GM12873 (cell line): Measurements from ENCODE around the gene HCN3.
A peak's percentile ranks its signal among the peaks of the same experiment; 100 is the strongest.

Source experiments
- TF ChIP-seq, protein P1 (sequence below): IDR thresholded peaks from 2 replicates; pipeline ENCODE4 v1.5.1; 2012; ENCODE audit warnings: low read depth, mild to moderate bottlenecking, moderate library complexity, low read length, control low read depth; ENCODE audit not compliant: insufficient read depth; ENCODE audit errors: missing control alignments

HCN3 gene

DNA sequence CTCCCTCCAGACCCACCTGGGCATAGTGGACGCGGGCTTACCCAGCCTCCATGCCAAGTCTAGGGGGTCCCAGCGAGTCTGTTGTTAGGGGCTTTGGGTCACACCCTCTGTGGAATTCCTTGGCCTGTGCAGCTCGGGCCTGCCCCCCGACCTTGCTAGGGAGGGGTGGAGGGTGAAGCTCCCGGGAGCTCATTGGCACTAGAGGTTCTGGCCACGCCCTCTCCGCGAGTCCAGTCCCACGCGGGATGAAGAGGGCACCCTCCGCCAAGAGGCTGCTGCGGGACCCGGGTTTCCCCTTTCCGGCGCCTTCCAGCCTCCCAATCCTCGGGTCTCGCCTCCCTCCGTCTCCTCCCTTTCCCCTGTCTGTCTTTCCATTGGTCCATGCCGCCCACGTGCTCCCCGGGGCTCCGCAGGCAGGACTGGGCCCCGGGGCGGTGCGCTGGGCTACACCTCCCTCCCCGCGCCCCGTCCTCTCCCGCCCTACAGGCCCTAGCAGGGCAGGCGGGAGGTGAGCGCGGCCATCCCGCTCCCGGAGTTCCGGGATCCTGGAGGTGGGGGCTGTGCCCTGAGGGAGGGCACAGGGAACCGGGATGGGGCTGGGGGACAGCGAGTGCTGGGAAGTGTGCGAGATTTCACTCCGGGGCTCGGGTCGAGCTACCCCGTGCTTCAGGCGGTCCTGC lies 46.9 kb downstream of the HCN3 start:
- TF ChIP-seq, protein P1, sequence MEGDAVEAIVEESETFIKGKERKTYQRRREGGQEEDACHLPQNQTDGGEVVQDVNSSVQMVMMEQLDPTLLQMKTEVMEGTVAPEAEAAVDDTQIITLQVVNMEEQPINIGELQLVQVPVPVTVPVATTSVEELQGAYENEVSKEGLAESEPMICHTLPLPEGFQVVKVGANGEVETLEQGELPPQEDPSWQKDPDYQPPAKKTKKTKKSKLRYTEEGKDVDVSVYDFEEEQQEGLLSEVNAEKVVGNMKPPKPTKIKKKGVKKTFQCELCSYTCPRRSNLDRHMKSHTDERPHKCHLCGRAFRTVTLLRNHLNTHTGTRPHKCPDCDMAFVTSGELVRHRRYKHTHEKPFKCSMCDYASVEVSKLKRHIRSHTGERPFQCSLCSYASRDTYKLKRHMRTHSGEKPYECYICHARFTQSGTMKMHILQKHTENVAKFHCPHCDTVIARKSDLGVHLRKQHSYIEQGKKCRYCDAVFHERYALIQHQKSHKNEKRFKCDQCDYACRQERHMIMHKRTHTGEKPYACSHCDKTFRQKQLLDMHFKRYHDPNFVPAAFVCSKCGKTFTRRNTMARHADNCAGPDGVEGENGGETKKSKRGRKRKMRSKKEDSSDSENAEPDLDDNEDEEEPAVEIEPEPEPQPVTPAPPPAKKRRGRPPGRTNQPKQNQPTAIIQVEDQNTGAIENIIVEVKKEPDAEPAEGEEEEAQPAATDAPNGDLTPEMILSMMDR, result no peak

DNA sequence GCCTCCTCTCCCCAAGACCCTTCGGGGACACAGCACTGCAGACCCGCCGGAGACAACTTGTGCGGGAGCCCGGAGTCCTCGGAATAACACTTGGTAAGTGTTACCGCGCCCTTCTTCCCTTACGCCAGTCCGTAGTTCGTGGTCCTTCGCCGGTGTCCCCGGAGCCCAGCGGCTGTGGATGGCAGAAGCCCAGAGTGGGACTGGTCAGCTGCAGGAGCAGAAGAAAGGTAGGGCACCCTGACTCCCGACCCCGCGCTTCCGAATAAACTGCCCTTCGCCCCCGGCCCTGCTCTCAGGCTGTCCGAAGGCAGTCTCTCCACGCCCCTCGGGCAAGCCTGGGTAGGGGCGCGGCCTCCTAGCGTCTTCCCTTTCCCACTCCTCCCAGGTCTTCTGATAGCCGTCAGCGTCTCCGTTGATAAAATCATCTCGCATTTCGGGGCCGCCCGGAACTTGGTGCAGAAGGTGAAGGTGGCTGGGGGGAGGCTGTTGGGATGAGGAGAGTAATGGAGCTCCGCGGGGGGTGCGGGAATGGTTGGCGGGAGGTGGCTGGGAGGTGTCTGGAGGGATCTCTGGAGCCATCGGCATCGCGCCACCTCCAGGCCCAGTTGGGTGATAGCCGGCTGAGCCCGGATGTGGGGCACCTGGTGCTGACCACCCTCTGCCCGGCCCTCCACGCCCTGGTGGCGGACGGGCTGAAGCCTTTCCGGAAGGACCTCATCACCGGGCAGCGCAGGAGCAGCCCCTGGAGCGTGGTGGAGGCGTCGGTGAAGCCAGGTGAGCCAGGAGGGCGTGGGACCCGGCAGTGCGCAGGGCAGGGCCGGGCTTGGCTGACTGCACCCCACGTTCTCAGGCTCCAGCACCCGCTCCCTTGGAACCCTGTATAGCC lies 47.7 kb downstream of the HCN3 start:
- TF ChIP-seq, protein P1, result peak; percentile 55

DNA sequence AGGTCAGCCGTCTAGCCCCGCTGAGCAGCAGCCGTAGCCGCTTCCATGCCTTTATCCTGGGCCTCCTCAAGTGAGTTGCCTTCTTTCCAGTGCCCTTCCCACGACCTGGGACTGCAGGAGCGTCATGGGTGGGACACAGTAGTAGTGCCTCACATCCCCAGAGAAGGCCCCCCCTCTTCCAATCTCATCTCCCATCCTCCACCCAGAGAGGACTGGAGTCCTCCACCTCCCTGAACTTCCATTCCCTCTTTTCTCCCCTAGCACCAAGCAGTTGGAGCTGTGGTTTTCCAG lies 48.3 kb downstream of the HCN3 start:
- TF ChIP-seq, protein P1, result no peak

DNA sequence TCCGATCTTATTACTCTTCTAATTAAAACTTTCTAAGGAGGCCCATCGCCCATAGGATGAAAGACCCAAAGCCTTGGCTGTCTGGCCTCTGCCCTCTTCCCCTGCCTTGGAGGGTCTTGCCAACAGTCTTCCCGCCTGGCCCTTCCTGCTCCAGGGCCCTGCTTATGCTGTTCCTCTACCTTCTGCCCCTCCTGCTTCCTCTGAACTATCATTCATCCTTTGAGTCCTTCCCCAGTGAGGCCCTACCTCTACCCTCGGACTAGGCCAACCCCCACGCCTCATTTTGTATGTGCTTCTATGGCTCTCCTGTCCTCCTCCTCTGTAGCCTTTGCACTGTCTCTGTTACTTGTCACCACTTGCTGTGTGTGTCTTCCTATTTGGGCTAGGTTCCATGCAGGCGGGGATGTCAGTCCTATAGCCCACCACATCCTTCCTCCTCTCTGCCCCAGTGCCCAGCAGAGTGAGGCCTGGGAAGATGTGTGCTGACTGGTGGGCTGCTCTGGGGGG lies 48.8 kb downstream of the HCN3 start:
- TF ChIP-seq, protein P1, result no peak

DNA sequence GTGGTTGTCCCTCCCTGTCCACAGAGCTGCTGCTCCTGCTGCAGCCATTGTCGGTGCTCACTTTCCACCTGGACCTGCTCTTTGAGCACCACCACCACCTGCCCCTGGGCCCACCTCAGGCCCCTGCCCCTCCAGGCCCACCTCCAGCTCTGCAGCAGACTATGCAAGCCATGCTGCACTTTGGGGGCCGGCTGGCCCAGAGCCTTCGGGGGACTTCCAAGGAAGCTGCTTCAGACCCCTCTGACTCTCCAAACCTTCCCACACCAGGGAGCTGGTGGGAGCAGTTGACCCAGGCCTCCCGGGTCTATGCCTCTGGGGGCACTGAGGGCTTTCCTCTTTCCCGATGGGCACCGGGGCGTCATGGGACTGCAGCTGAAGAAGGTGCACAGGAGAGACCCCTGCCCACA lies 49.4 kb downstream of the HCN3 start:
- TF ChIP-seq, protein P1, result no peak

DNA sequence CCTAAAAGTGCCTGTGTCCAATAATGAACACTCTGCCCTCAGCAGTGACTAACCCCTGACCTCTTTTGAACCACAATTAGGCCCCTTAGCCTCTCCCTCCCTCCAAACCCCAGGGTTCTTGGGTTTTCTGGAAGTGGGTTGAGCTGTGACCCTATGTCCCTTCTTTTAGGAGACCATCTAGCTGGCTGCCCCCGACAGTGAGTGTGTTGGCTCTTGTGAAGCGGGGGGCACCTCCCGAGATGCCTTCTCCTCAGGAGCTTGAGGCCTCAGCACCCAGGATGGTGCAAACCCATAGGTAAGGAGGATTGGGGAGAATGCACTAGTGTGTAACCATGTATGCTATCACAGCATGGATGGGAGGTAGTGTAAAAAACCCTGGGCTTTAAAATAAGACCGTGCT lies 50.7 kb downstream of the HCN3 start:
- TF ChIP-seq, protein P1, result no peak

DNA sequence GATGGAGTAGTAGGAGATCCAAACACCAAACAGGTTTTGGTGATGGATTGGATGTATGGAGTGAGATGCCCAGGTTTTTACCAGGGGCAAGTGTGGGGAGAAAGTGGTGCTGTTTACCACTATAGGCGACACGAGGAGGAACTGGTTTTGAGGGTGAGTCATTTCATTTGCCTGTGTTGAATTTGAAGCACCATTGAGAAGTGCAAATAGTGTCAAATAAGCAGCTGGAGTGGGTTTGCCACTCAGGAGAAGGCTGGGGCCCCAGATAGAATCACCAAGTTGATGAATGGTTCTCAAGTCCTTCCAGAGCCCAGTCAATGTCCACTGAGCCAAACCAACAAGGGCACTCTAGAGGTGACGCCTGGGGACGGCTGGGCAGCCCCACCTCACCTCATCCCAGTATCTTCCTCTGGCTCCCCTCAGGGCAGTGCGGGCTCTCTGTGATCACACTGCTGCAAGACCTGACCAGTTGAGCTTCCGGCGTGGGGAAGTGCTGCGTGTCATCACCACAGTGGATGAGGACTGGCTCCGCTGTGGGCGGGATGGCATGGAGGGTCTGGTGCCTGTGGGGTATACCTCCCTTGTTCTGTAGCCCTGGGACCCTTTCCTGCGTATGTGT lies 52.8 kb downstream of the HCN3 start:
- TF ChIP-seq, protein P1, result no peak
